ENCODE measurements around the gene ILF3. TPM values are rescaled to one million over a fixed set of nuclear protein-coding genes. Genes with fewer than 3 reads are reported as not detected.

The ILF3 gene
- total and polyA plus RNA-seq, 2 of the 13 experiments (the other 11 are each of a cell fraction or from before 2014, with no cell fraction given) = 120 to 173 TPM

- ATAC-seq (no peak), FAIRE-seq (no peak), DNase-seq (ENCODE audit: low spot score) (no peak)
- H3K4me2 ChIP-seq (ENCODE audit: low read depth, low read length) = no peak overlapping the region
- H3K9ac ChIP-seq (ENCODE audit: insufficient read depth, low read depth, low read length) = no peak overlapping the region
- in situ Hi-C loops (cut with HindIII; ENCODE audit: extremely low pct_ligation_motif_present, low pct_unique_long_range_greater_than_20kb) = no loop called here
- peaks cover 16% of the 10 kb centered on the region for H3K4me1 ChIP-seq (ENCODE audit: insufficient read depth, low read length)
- BruUV-seq (replicated peaks) = no TSS peak
- H3K9me3 ChIP-seq (ENCODE audit: low read length) = no peaks in the 10 kb centered on the region
- TF ChIP-seq ZNF629 (CRISPR knock-in tag; conservative IDR thresholded peaks at IDR 0.05) (peak; percentile 92), RCOR2 (CRISPR knock-in tag; IDR thresholded peaks at IDR 0.05) (no peak)
- 0 out of 2 replicates have a peak, but pooled peaks cover 15% of the 10 kb centered on the region for H4K20me1 ChIP-seq (ENCODE audit: insufficient read depth, low read length)
- H3K27me3 ChIP-seq (ENCODE audit: control insufficient read depth in 1 of 2, insufficient read depth in 2 of 2, low read length in 2 of 2) = no peaks in the 10 kb centered on the region
- ChIA-PET POLR2A (no interaction called here), CTCF (ENCODE audit: low intra/inter-chr PET ratio, low total read pairs) (no interaction called here)
- H3K4me3 ChIP-seq (replicated peaks in 1 of 3; ENCODE audit: insufficient read depth in 1 of 3, low read depth in 2 of 3, low read length in 3 of 3) = no peak overlapping the region
- no peak overlapping the region for H2AFZ ChIP-seq (ENCODE audit: low read length)
- 93% methylated on average over 4 of the region's 4 CpGs for WGBS (ENCODE audit: low lambda C conversion rate)
- H3K27ac ChIP-seq (ENCODE audit: extremely low read length, insufficient read depth, low read length) = no peak overlapping the region
- peaks cover 1 to 24% of the 10 kb centered on the region in 2 experiments; a peak in 4 of 5 replicates for H3K36me3 ChIP-seq (replicated peaks in 1 of 2; ENCODE audit: control insufficient read depth in 1 of 2, insufficient read depth in 2 of 2, low read length in 2 of 2)
- H3K79me2 ChIP-seq (ENCODE audit: insufficient read depth, low read length) = peaks cover 86% of the 10 kb centered on the region
- intact Hi-C loops (cut with micrococcal nuclease; ENCODE audit: unreplicated experiment) = no loop called here
Observed at GRCh38 chr19:10725415-10725814, 71.3 kb downstream of the ILF3 start.

- Histone ChIP-seq H3K4me1 (ENCODE audit: insufficient read depth, low read length) (peaks cover 13% of the 10 kb centered on the region), H3K27me3 (ENCODE audit: control insufficient read depth in 1 of 2, insufficient read depth in 2 of 2, low read length in 2 of 2) (no peaks in the 10 kb centered on the region), H3K4me2 (ENCODE audit: low read depth, low read length) (no peak overlapping the region), H3K36me3 (replicated peaks in 1 of 2; ENCODE audit: control insufficient read depth in 1 of 2, insufficient read depth in 2 of 2, low read length in 2 of 2) (peaks cover 1 to 19% of the 10 kb centered on the region in 2 experiments; a peak in 3 of 5 replicates), H3K9ac (ENCODE audit: insufficient read depth, low read depth, low read length) (no peak overlapping the region), H2AFZ (ENCODE audit: low read length) (no peak overlapping the region), H3K4me3 (replicated peaks in 1 of 3; ENCODE audit: insufficient read depth in 1 of 3, low read depth in 2 of 3, low read length in 3 of 3) (no peak overlapping the region), H3K9me3 (ENCODE audit: low read length) (no peaks in the 10 kb centered on the region), H3K27ac (ENCODE audit: extremely low read length, insufficient read depth, low read length) (no peak overlapping the region), H3K79me2 (ENCODE audit: insufficient read depth, low read length) (peaks cover 86% of the 10 kb centered on the region), H4K20me1 (ENCODE audit: insufficient read depth, low read length) (0 out of 2 replicates have a peak, but pooled peaks cover 15% of the 10 kb centered on the region)
- DNase-seq (ENCODE audit: low spot score) (no peak), FAIRE-seq (no peak), ATAC-seq (no peak)
- intact Hi-C loops (cut with micrococcal nuclease; ENCODE audit: unreplicated experiment) = no loop called here
- TF ChIP-seq SIX4 (CRISPR knock-in tag; IDR thresholded peaks at IDR 0.05) = no peak
- TF ChIP-seq SYNCRIP (IDR thresholded peaks at IDR 0.05; ENCODE audit: insufficient read depth, low read depth, low read length) = no peak
- no peak for TF ChIP-seq POLR2AphosphoS5 (IDR thresholded peaks at IDR 0.05; ENCODE audit: low read depth, low read length)
- no peak for TF ChIP-seq ZNF615 (CRISPR knock-in tag; IDR thresholded peaks at IDR 0.05; ENCODE audit: borderline replicate concordance)
- TF ChIP-seq SRSF1 (optimal IDR thresholded peaks at IDR 0.05; ENCODE audit: low read depth, low read length) = no peak
- TF ChIP-seq TBL1XR1 (IDR thresholded peaks at IDR 0.05; ENCODE audit: borderline replicate concordance, low read length, partially characterized antibody) = no peak
- TF ChIP-seq SRF (IDR thresholded peaks at IDR 0.05; ENCODE audit: low read depth, low read length) = no peak
- ChIA-PET CTCF (ENCODE audit: low intra/inter-chr PET ratio, low total read pairs) (no interaction called here), POLR2A (no interaction called here)
- WGBS (ENCODE audit: low lambda C conversion rate) = 97% methylated on average over 10 of the region's 10 CpGs
- in situ Hi-C loops (cut with HindIII; ENCODE audit: extremely low pct_ligation_motif_present, low pct_unique_long_range_greater_than_20kb) = no loop called here
- no TSS peak for BruUV-seq (replicated peaks)
Observed at GRCh38 chr19:10726268-10726667, 72.1 kb downstream of the ILF3 start.

Measured in HepG2 (cell line).